ENCODE results near the gene UBE2O. TPM values are rescaled to one million over a fixed set of nuclear protein-coding genes. Genes with fewer than 3 reads are reported as not detected.

UBE2O gene
- total RNA-seq, 1 donor from 2014 or later: 43.8 TPM

DNA sequence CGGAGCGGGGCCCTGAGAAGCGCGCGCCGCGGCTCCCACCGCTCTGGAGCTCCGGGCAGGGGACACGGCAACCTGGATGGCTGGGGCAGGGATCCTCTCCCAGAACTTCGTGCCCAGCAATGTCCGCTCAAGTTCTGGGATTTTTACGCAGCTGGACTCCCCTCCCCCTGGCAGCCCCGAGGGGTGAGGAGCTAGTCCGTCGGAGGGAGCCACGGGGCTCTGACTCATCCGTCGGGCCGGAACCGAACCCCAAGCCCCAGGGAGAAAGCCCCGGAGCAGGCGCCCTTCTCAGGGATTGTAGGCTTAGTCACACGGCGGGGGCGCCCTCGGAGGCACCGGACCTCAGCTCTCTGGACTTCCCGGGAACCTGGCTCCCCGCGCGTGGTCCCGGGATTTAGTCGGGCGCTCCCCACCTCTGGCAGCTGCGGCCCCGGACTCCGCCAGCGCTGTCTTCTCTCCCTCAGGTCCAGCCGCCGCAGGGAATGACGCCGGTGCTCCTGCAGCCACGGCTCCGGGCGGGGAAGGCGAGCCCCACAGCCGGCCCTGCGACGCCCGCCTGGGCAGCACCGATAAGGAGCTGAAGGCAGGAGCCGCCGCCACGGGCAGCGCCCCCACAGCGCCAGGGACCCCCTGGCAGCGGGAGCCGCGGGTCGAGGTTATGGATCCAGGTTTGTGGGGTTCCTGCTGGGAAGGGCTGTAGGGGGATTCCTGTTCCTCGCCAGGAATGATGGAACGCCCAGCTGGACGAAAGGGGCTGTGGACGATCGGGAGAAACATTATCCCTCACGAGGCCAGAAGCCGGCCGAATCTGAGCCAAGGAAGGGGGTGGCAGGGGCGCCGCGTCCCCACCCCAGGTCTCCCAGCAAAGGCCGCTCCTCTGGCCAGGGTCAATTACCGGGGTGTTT is 67.7 kb downstream of the UBE2O start:
- Mint-ChIP-seq H3K27ac (peak overlapping the region; percentile 35), H3K27me3 (no peaks in the 10 kb centered on the region), H3K4me1 (peaks cover 10% of the 10 kb centered on the region), H3K36me3 (ENCODE audit: low read depth) (peaks cover 10% of the 10 kb centered on the region), H3K4me3 (peak overlapping the region; percentile 76), H3K9me3 (no peaks in the 10 kb centered on the region)
- DNase-seq: peak; percentile 80
- intact Hi-C loops (cut with micrococcal nuclease): loop anchor here (1.0 to 5.0 kb wide), 4 partner anchors 13 to 1572 kb away; partner anchors contain the start of genes PRPSAP1 and TNRC6C

DNA sequence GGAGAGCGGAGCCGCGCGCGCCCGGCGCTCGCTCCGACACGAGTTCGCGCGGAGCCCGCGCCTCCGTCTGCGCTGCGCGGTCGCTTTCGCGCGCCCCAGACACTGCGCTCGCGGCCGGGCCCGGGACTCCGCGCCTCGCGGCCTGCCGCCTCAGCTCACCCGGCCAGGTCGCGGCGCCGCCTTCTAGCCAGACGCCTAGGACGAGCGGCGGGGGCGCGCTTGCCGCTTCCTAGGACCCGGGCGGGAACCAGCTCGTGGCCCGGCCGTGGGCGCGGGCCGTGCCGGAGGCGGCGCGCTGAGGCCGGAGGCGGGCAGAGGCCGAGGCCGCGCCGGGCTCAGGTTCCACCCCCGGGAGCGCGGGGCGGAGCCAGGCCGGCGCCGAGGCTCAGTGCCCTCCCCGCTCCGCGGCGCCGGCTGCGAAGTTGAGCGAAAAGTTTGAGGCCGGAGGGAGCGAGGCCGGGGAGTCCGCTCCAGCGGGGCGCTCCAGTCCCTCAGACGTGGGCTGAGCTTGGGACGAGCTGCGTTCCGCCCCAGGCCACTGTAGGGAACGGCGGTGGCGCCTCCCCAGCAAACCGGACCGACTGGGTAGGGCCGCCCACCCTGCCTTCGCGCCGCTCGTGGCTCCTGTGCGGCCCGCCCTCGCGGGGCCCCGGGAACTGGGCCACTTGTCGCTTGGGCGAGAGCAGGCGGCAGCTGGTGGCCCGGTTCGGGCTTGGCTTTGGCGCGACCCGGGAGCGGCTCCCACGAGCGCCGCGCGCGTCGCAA is 68.5 kb downstream of the UBE2O start, which contains the start of gene SPHK1:
Gene SPHK1 (plus strand): TSS at position 388 of the 765 bp plus-strand sequence. CDS start 1,036 bp downstream, outside the sequence.
- Mint-ChIP-seq H3K36me3 (ENCODE audit: low read depth) (peaks cover 9% of the 10 kb centered on the region), H3K4me3 (peak within 1 kb of the TSS; percentile 92), H3K27me3 (no peaks in the 10 kb centered on the region), H3K9me3 (no peaks in the 10 kb centered on the region), H3K27ac (peak within 1 kb of the TSS; percentile 96), H3K4me1 (peaks cover 10% of the 10 kb centered on the region)
- intact Hi-C loops (cut with micrococcal nuclease): loop anchor here (5.0 kb wide), 2 partner anchors 82 to 1573 kb away; partner anchors contain the start of gene TNRC6C
- DNase-seq: peak; percentile 95

DNA sequence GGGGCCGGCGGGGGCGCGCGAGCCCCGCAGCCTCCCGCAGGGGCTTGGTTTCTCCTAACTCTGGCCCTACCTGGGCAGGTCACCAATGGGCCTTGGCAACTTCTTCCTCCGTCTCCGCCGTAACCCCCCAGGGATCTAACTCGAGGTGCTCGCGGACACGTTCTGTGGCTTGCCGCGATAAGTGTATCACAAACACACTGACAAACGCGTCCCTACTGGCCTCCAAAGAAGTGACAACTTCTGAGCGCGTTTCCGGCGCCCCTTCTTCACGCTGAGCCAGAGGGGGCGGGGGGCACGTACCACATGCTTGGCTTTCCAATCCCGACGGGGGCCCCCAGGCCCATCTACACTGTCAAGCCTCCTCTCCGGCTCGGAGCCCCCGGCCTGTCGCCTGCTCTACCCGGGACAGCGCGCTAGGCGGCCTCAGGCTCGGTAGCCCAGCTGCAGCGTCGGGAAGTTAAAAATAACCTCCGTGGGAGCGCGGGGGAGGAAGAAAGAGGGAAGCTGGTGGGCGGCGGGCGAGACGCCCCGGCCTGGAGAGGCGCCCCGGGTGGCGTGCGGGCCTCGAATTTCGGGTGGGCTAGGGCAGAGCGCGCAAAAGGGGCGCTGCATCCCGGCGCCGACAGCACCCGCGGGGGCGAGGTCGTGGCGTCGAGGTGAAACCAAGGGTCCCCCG is 69.3 kb downstream of the UBE2O start:
- Mint-ChIP-seq H3K9me3 (no peaks in the 10 kb centered on the region), H3K27ac (peak overlapping the region; percentile 96), H3K4me3 (peak overlapping the region; percentile 92), H3K27me3 (no peaks in the 10 kb centered on the region), H3K36me3 (ENCODE audit: low read depth) (peaks cover 5% of the 10 kb centered on the region), H3K4me1 (peaks cover 13% of the 10 kb centered on the region)
- peak; percentile 88 for DNase-seq
- intact Hi-C loops (cut with micrococcal nuclease): loop anchor here (2.0 to 5.0 kb wide), 3 partner anchors 81 to 1574 kb away; partner anchors contain the start of gene TNRC6C

DNA sequence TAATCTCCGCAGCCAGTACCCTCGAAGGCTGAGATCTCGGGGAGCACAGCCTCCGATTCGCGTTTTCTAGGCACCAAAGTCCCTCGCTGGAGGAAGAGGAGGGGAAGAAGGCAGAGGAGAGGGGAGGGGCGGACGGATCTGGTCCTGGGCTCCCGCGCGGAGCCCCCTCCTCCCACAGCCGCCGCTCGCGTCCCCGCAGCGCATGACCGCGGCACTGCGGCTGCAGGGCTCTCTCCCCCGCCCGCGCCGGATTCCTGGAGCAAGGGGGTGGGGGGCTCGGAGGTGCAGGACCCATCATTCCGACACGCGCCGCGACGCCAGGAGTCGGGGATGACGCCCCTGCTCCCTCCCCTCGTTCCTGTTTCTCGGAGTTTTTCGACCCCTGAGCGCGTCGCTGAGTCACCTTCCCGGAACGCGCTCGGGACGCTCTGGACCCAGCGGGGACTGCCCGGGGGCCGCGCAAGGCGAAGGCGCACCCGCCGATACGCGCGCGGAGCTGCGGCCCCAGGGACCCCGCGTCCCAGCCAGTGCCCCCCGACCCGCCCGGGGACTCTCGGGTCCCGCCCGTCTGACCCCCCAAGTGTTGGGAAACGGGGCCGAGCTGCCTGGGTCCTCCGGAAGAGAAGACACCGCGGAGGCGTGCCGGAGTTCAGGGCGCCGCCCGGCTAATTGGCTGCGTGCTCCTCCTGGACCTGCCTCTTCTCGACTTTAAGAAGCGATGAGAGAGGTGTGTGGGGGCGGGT is 70.0 kb downstream of the UBE2O start:
- Mint-ChIP-seq H3K4me1 (peaks cover 13% of the 10 kb centered on the region), H3K27me3 (no peaks in the 10 kb centered on the region), H3K4me3 (peak overlapping the region; percentile 92), H3K27ac (peak overlapping the region; percentile 96), H3K9me3 (no peaks in the 10 kb centered on the region), H3K36me3 (ENCODE audit: low read depth) (peaks cover 4% of the 10 kb centered on the region)
- DNase-seq: peak; percentile 93
- intact Hi-C loops (cut with micrococcal nuclease): loop anchor here (2.0 to 5.0 kb wide), 3 partner anchors 81 to 1574 kb away; partner anchors contain the start of gene TNRC6C

DNA sequence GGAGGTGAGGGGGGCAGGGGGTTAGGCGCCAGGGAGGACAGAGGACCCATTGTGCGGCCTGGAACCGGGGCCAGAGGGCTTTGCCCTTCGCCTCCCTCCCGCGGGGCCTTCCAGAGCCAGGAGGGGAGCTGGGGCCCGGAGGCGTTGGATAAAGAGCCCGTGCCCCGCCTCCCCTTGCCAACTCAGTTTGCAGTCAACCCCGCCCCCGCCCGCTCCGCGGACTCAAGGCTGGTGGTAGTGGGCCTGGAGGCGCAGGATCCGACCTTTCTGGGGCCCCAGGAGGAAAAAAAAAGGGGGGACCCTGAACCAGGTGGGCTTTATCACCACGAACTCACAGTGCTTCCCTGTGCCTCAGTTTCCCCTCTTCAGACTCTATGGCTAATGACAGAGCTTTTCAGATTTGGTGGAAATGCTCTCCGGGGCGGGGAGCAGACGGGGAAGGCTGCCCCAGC is 70.6 kb downstream of the UBE2O start:
- H3K27me3 Mint-ChIP-seq: no peaks in the 10 kb centered on the region
- no peak overlapping the region for H3K27ac Mint-ChIP-seq
- H3K4me1 Mint-ChIP-seq: peaks cover 13% of the 10 kb centered on the region
- intact Hi-C loops (cut with micrococcal nuclease): loop anchor here (2.0 to 5.0 kb wide), 3 partner anchors 80 to 1575 kb away; partner anchors contain the start of gene TNRC6C
- H3K4me3 Mint-ChIP-seq: peak overlapping the region; percentile 92
- H3K9me3 Mint-ChIP-seq: no peaks in the 10 kb centered on the region
- no peak for DNase-seq
- peaks cover 4% of the 10 kb centered on the region for H3K36me3 Mint-ChIP-seq (ENCODE audit: low read depth)

GRCh38 chr17:76381633-76382350 is 71.2 kb downstream of the UBE2O start:
- intact Hi-C loops (cut with micrococcal nuclease): loop anchor here (2.0 to 5.0 kb wide), 3 partner anchors 79 to 1576 kb away; partner anchors contain the start of gene TNRC6C
- Mint-ChIP-seq H3K27me3 (no peaks in the 10 kb centered on the region), H3K4me1 (peaks cover 13% of the 10 kb centered on the region), H3K4me3 (peak overlapping the region; percentile 67), H3K27ac (no peak overlapping the region), H3K36me3 (ENCODE audit: low read depth) (peaks cover 4% of the 10 kb centered on the region), H3K9me3 (no peaks in the 10 kb centered on the region)
- DNase-seq: no peak

DNA sequence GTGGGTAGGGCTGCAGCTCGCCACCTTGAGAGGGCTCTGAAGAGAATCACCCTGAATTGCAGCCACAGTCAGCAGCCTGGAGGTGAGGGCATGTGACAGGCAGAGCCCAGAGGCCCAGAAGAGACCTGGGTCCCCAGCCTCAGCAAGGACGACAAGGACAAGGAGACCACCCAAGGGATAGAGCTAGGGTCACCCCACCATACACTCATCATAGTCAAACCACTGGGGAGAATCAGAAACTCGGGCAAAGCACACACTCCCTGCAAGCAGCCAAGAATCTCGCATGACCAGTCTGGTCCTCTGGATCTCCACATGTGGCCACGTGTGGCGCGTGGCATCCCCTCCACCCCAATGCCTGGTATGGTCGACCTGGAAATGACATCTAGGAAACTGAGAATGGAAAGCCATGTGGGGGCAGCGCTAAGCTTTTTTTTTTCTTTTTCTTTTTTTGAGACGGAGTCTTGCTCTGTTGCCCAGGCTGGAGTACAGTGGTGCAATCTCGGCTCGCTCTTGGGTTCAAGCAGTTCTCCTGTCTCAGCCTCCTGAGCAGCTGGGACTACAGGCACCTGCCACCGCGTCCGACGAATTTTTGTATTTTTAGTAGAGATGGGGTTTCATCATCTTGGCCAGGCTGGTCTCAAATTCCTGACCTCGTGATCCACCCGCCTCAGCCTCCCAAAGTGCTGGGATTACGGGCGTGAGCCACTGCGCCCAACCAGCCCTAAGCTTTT is 73.1 kb downstream of the UBE2O start:
- intact Hi-C loops (cut with micrococcal nuclease): loop anchor here (5.0 kb wide), 2 partner anchors 78 to 1577 kb away; partner anchors contain the start of gene TNRC6C
- no peaks in the 10 kb centered on the region for H3K36me3 Mint-ChIP-seq (ENCODE audit: low read depth)
- H3K27me3 Mint-ChIP-seq: no peaks in the 10 kb centered on the region
- DNase-seq: no peak
- no peaks in the 10 kb centered on the region for H3K9me3 Mint-ChIP-seq
- H3K4me1 Mint-ChIP-seq: peaks cover 7% of the 10 kb centered on the region
- H3K27ac Mint-ChIP-seq: no peak overlapping the region
- H3K4me3 Mint-ChIP-seq: no peak overlapping the region

DNA sequence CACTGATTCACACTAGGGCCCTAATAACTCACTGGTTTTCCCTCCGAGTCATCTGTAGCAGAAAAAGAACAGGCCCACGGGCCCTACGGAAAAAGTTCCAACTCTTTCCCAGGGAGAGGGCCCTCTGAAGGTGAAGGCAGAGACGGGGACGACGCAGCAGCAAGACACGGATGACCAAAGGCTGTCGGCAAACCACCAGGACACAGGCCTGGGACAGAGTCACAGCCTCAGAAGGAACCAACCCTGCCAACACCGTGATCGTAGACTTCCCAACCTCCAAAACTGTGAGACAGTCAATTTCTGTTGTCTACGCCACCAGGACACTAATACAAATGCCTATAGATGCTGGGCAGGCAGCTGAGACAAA is 73.7 kb downstream of the UBE2O start:
- no peak for DNase-seq
- no peak overlapping the region for H3K27ac Mint-ChIP-seq
- no peaks in the 10 kb centered on the region for H3K36me3 Mint-ChIP-seq (ENCODE audit: low read depth)
- H3K4me3 Mint-ChIP-seq: no peak overlapping the region
- H3K27me3 Mint-ChIP-seq: no peaks in the 10 kb centered on the region
- no peaks in the 10 kb centered on the region for H3K9me3 Mint-ChIP-seq
- intact Hi-C loops (cut with micrococcal nuclease): no loop called here
- H3K4me1 Mint-ChIP-seq: peaks cover 7% of the 10 kb centered on the region

GRCh38 chr17:76378548-76379274 is 74.2 kb downstream of the UBE2O start:
- DNase-seq: no peak
- Mint-ChIP-seq H3K4me3 (no peak overlapping the region), H3K27ac (no peak overlapping the region), H3K4me1 (peaks cover 6% of the 10 kb centered on the region), H3K36me3 (ENCODE audit: low read depth) (no peaks in the 10 kb centered on the region), H3K9me3 (no peaks in the 10 kb centered on the region), H3K27me3 (no peaks in the 10 kb centered on the region)
- intact Hi-C loops (cut with micrococcal nuclease): no loop called here

DNA sequence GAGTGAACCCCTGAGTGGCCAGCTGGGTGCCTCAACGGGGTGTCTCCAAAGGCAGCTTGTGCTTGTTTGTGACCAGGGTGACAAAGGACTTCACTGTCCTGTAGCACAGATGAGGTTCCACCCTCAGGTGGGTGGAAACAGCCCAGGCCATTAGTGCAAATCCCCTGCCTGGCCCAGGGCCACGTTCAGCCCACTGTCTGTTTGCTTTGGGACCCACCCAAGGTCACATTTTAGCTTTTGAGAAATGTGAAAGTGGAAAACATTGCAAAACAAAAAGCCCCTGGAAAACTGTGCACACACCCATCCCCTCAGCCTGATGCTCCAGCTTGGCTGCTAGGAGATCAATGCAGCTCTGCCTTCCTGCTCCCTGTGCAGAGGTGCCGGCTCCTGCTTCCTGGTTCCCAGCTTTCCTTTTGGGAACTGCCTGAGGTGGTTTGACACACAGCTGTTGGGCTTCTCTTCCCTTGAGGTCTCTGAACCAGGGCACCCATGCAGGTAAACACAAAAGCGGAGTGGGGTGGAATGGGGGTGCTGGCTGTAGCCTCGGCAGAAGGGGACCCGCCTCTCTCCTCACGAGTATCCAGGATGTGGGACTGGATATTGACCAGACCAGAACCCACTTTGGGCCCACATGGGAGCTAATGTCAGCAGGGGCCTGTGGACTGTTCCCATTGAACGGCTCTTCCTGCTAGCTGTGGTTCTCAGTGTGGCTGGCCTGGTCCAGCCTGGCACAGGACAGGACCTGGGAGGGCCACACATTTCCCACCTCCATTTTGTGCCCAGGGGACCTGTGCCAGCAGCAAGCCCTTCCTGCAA is 76.4 kb downstream of the UBE2O start:
- no peaks in the 10 kb centered on the region for H3K9me3 Mint-ChIP-seq

More for the DNA sequence above, 76.4 kb downstream of the UBE2O start:
- H3K4me3 Mint-ChIP-seq: no peak overlapping the region
- no peak for DNase-seq
- peaks cover 3% of the 10 kb centered on the region for H3K4me1 Mint-ChIP-seq
- intact Hi-C loops (cut with micrococcal nuclease): no loop called here
- no peaks in the 10 kb centered on the region for H3K27me3 Mint-ChIP-seq
- no peak overlapping the region for H3K27ac Mint-ChIP-seq
- no peaks in the 10 kb centered on the region for H3K36me3 Mint-ChIP-seq (ENCODE audit: low read depth)

All from activated CD4-positive, alpha-beta T cell treated with anti-CD3 and anti-CD28 coated beads, Interleukin-2, amount 10 ng/mL, durations not matched to agents 24 days and 14 days (primary cell).